Measurements from ENCODE around the gene KPNA4. TPM values are rescaled to one million over a fixed set of nuclear protein-coding genes. Genes with fewer than 3 reads are reported as not detected.

The KPNA4 gene
- total RNA-seq, 4 donors from 2014 or later: 24.7 to 31.2 (median 30.4) TPM

DNA sequence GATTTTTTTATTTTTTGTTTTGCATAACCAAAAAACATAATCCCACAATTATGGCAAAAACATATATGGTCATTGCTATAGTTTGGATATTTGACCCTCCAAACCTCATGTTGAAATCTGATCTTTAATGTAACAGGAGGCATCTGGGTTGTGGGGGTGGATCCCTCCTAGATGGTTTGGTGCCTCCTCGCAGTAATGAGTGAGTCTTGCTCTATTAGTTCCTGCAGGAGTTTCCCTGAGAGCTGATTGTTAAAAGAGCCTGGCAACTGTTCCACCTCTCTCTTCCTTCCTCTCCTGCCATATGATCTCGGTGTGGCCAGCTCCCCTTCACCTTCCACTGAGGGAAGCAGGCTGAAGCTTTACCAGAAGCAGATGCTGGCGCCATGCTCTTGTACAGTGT lies 82.6 kb downstream of the KPNA4 start:
- WGBS, 2 donors: 78 to 82% methylated on average over 3 of the region's 3 CpGs
- Histone ChIP-seq H3K27ac (no peak overlapping the region), H3K4me3 (replicated peaks in 1 of 3) (no peak overlapping the region), H3K9me3 (no peaks in the 10 kb centered on the region), H3K36me3 (no peaks in the 10 kb centered on the region), H3K4me1 (no peaks in the 10 kb centered on the region), H3K27me3 (no peaks in the 10 kb centered on the region)
- TF ChIP-seq POLR2A (IDR thresholded peaks at IDR 0.05): no peak
- TF ChIP-seq, protein P1, sequence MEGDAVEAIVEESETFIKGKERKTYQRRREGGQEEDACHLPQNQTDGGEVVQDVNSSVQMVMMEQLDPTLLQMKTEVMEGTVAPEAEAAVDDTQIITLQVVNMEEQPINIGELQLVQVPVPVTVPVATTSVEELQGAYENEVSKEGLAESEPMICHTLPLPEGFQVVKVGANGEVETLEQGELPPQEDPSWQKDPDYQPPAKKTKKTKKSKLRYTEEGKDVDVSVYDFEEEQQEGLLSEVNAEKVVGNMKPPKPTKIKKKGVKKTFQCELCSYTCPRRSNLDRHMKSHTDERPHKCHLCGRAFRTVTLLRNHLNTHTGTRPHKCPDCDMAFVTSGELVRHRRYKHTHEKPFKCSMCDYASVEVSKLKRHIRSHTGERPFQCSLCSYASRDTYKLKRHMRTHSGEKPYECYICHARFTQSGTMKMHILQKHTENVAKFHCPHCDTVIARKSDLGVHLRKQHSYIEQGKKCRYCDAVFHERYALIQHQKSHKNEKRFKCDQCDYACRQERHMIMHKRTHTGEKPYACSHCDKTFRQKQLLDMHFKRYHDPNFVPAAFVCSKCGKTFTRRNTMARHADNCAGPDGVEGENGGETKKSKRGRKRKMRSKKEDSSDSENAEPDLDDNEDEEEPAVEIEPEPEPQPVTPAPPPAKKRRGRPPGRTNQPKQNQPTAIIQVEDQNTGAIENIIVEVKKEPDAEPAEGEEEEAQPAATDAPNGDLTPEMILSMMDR (IDR thresholded peaks at IDR 0.05): no peak
- intact Hi-C loops (cut with DNase I): no loop called here
- no peak for DNase-seq

DNA sequence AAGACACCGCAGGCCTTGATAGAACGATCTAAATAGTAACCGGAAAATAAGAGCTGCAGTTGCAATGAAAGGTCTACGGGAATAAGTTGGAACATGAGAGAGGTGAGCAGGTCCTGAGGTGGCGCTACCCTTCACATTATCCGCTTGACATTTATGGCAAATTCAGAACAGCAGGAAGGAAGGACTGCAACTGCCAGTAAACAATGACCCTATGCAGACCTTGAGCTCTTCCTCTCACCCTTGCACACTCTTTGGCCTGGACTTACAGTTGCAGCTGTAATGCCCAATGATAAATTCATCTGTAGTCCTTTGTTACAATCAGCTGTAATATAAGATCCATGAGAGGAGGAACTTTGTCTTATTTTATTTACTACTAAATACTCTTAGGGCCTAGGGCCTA lies 83.5 kb downstream of the KPNA4 start:
- no peak for DNase-seq
- intact Hi-C loops (cut with DNase I): no loop called here
- Histone ChIP-seq H3K4me3 (replicated peaks in 1 of 3) (no peak overlapping the region), H3K27me3 (no peaks in the 10 kb centered on the region), H3K9me3 (no peaks in the 10 kb centered on the region), H3K4me1 (no peaks in the 10 kb centered on the region), H3K36me3 (no peaks in the 10 kb centered on the region), H3K27ac (no peak overlapping the region)
- WGBS, 2 donors: 89 to 92% methylated on average over 6 of the region's 6 CpGs
- TF ChIP-seq POLR2A (IDR thresholded peaks at IDR 0.05): no peak
- TF ChIP-seq, protein P1 (IDR thresholded peaks at IDR 0.05): no peak

DNA sequence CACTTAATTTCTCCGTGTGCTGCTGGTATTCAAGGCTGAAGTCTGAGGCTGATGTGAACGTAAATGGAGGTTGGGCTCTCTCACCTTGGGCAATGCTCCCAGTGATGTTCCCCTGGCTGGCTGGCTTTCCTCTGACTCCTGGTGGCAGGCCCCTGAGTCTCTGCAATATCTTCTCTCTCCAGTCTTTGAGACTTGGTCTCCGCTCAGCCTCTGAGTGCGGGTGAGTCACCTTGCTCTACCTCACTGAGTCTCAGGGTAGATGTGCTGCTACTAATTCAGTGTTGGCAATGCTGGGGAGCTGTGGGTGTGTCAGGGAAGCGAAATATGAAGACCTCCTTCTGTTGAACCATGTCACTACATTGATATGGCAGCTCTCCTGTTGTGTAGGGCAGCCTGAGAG lies 84.4 kb downstream of the KPNA4 start:
- Histone ChIP-seq H3K27ac (no peak overlapping the region), H3K36me3 (no peaks in the 10 kb centered on the region), H3K4me3 (replicated peaks in 1 of 3) (no peak overlapping the region), H3K9me3 (no peaks in the 10 kb centered on the region), H3K27me3 (no peaks in the 10 kb centered on the region), H3K4me1 (no peaks in the 10 kb centered on the region)
- TF ChIP-seq, protein P1 (IDR thresholded peaks at IDR 0.05): no peak
- no peak for TF ChIP-seq POLR2A (IDR thresholded peaks at IDR 0.05)
- no peak for DNase-seq
- WGBS, 2 donors: 86 to 94% methylated on average over 5 of the region's 5 CpGs
- intact Hi-C loops (cut with DNase I): no loop called here

DNA sequence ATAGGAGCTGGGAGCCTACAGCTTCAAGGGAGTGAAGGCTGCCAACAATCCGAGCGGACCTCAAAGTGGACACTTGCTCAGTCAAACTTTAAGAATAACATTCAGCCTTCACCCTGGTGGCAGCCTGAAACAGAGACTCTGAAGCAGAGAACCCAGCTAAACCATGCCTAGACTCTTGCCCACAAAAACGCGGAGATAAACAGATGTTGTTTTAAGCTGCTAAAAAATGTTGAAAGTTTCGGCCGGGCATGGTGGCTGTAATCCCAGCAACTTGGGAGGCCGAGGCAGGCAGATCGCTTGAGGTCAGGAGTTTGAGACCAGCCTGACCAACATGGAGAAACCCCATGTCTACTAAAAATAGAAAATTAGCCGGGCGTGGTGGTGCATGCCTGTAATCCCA lies 86.0 kb downstream of the KPNA4 start:
- no peak for TF ChIP-seq POLR2A (IDR thresholded peaks at IDR 0.05)
- TF ChIP-seq, protein P1 (IDR thresholded peaks at IDR 0.05): no peak
- H3K4me3 ChIP-seq (replicated peaks in 1 of 3): no peak overlapping the region
- intact Hi-C loops (cut with DNase I): no loop called here

DNA sequence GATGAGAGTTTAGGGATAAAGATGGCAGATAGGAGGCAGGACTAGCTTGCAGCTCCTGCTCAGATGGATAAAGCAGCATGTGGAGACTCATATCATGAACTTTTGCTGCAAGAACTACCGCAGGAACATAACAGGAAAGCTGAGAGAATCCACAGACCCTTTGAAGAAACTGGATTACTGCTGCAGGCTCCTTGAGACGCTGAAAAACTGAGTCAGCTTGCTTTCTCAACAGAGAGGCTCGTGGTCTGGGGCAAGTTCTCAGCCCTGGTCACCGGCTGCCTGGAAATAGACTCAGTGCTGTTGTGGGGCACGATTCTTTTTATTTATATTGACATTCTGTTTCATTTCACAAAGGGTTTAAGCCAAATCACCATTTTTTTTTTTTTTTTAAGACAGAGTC lies 87.0 kb downstream of the KPNA4 start:
- 84 to 88% methylated on average over 5 of the region's 5 CpGs for WGBS, 2 donors

More for the DNA sequence above, 86.0 kb downstream of the KPNA4 start:
- no peaks in the 10 kb centered on the region for H3K36me3 ChIP-seq
- no peaks in the 10 kb centered on the region for H3K4me1 ChIP-seq
- H3K9me3 ChIP-seq: no peaks in the 10 kb centered on the region
- H3K27ac ChIP-seq: no peak overlapping the region
- no peaks in the 10 kb centered on the region for H3K27me3 ChIP-seq
- DNase-seq: no peak
- WGBS, 2 donors: 93% methylated on average over 10 of the region's 10 CpGs

More for the DNA sequence above, 87.0 kb downstream of the KPNA4 start:
- intact Hi-C loops (cut with DNase I): no loop called here
- no peak for DNase-seq
- H3K9me3 ChIP-seq: no peaks in the 10 kb centered on the region
- H3K27me3 ChIP-seq: no peaks in the 10 kb centered on the region
- no peaks in the 10 kb centered on the region for H3K36me3 ChIP-seq
- no peaks in the 10 kb centered on the region for H3K4me1 ChIP-seq
- no peak overlapping the region for H3K27ac ChIP-seq
- H3K4me3 ChIP-seq (replicated peaks in 1 of 3): no peak overlapping the region
- TF ChIP-seq, protein P1 (IDR thresholded peaks at IDR 0.05): no peak
- no peak for TF ChIP-seq POLR2A (IDR thresholded peaks at IDR 0.05)
